HG02970 (cell line): Measurements from ENCODE around the gene ERMP1.
"Not testable (repeated sequence)": the region's sequence is repeated elsewhere in the genome, so short reads cannot be mapped to it uniquely, and the experiment has no call there.

Experiments used
- ATAC-seq: cut with Tn5 transposase; IDR thresholded peaks from one replicate; pipeline ENCODE4 v1.9.1; 2021; ENCODE audit warnings: mild to moderate bottlenecking, moderate library complexity, moderate number of reproducible peaks; ENCODE audit not compliant: unreplicated experiment, low FRiP score

Gene ERMP1

GRCh38 chr9:5825895-5826622, 6.9 kb downstream of the ERMP1 start:
- no peak for ATAC-seq

- no peak for ATAC-seq
Observed at GRCh38 chr9:5825223-5825622, 7.7 kb downstream of the ERMP1 start.

GRCh38 chr9:5820425-5820824, 12.5 kb downstream of the ERMP1 start:
- ATAC-seq: no peak

- ATAC-seq: no peak
Observed at GRCh38 chr9:5819174-5819573, 13.7 kb downstream of the ERMP1 start.

GRCh38 chr9:5818424-5819142, 14.3 kb downstream of the ERMP1 start:
- no peak for ATAC-seq

GRCh38 chr9:5817862-5818261, 15.1 kb downstream of the ERMP1 start:
- ATAC-seq: no peak

- ATAC-seq: no peak
Observed at GRCh38 chr9:5815461-5815860, 17.5 kb downstream of the ERMP1 start.

- no peak for ATAC-seq
Observed at GRCh38 chr9:5813824-5814223, 19.1 kb downstream of the ERMP1 start.

GRCh38 chr9:5811751-5812150, 21.2 kb downstream of the ERMP1 start:
- ATAC-seq: no peak

GRCh38 chr9:5805478-5805877, 27.4 kb downstream of the ERMP1 start:
- ATAC-seq: no peak

GRCh38 chr9:5801739-5802113, 31.2 kb downstream of the ERMP1 start:
- ATAC-seq: no peak

- ATAC-seq: no peak
Observed at GRCh38 chr9:5800969-5801738, 31.8 kb downstream of the ERMP1 start.

- not testable (repeated sequence) for ATAC-seq
Observed at GRCh38 chr9:5800378-5800777, 32.5 kb downstream of the ERMP1 start.

GRCh38 chr9:5799314-5799713, 33.6 kb downstream of the ERMP1 start:
- no peak for ATAC-seq

- no peak for ATAC-seq
Observed at GRCh38 chr9:5798581-5798980, 34.3 kb downstream of the ERMP1 start.

- ATAC-seq: no peak
Observed at GRCh38 chr9:5796298-5796697, 36.6 kb downstream of the ERMP1 start.

GRCh38 chr9:5793812-5794211, 39.1 kb downstream of the ERMP1 start:
- no peak for ATAC-seq

- no peak for ATAC-seq
Observed at GRCh38 chr9:5791870-5792269, 41.0 kb downstream of the ERMP1 start.

GRCh38 chr9:5790923-5791322, 42.0 kb downstream of the ERMP1 start:
- no peak for ATAC-seq

- no peak for ATAC-seq
Observed at GRCh38 chr9:5789489-5789888, 43.4 kb downstream of the ERMP1 start.

GRCh38 chr9:5787759-5788302, 45.1 kb downstream of the ERMP1 start:
- no peak for ATAC-seq
